ENCODE results near the gene SDC4. TPM values are rescaled to one million over a fixed set of nuclear protein-coding genes. Genes with fewer than 3 reads are reported as not detected.

SDC4 gene
- total RNA-seq, 2 donors from 2014 or later = 93.5 to 108 TPM

DNA sequence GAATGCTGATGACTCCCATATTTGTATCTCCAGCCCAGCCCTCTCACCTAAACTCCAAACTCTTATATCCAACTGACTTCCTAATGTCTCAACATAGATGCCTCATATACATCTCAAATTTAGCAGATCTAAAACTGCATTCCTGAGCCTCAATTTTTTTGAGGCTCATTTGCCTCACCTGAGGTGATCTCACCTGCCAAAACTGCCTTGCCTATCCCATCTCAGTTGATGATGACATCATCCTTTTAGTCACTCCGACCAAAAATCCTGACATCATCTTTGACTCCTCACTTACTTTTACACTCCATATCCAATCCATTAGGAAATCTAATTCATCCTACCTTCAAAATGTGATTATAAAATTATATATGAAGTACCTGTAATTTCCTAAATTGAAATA, 68.2 kb downstream of the SDC4 start:
- Histone ChIP-seq H3K4me1 (ENCODE audit: control insufficient read depth in 1 of 2, low read depth in 2 of 2) (no peaks in the 10 kb centered on the region), H3K27me3 (replicated peaks; ENCODE audit: insufficient read depth) (no peaks in the 10 kb centered on the region), H3K36me3 (no peaks in the 10 kb centered on the region), H3K9me3 (no peaks in the 10 kb centered on the region), H3K27ac (no peak overlapping the region), H3K4me3 (no peak overlapping the region)
- TF ChIP-seq, protein P1, sequence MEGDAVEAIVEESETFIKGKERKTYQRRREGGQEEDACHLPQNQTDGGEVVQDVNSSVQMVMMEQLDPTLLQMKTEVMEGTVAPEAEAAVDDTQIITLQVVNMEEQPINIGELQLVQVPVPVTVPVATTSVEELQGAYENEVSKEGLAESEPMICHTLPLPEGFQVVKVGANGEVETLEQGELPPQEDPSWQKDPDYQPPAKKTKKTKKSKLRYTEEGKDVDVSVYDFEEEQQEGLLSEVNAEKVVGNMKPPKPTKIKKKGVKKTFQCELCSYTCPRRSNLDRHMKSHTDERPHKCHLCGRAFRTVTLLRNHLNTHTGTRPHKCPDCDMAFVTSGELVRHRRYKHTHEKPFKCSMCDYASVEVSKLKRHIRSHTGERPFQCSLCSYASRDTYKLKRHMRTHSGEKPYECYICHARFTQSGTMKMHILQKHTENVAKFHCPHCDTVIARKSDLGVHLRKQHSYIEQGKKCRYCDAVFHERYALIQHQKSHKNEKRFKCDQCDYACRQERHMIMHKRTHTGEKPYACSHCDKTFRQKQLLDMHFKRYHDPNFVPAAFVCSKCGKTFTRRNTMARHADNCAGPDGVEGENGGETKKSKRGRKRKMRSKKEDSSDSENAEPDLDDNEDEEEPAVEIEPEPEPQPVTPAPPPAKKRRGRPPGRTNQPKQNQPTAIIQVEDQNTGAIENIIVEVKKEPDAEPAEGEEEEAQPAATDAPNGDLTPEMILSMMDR (IDR thresholded peaks at IDR 0.05) = no peak
- ATAC-seq (ENCODE audit: insufficient number of reproducible peaks, low FRiP score, low read depth) (no peak), DNase-seq (ENCODE audit: low spot score) (no peak)

GRCh38 chr20:45275338-45275737, 72.9 kb downstream of the SDC4 start:
- no peaks in the 10 kb centered on the region for H3K36me3 ChIP-seq
- no peaks in the 10 kb centered on the region for H3K4me1 ChIP-seq (ENCODE audit: control insufficient read depth in 1 of 2, low read depth in 2 of 2)
- H3K9me3 ChIP-seq = no peaks in the 10 kb centered on the region
- no peak for ATAC-seq (ENCODE audit: insufficient number of reproducible peaks, low FRiP score, low read depth)
- no peak overlapping the region for H3K27ac ChIP-seq
- H3K27me3 ChIP-seq (replicated peaks; ENCODE audit: insufficient read depth) = no peaks in the 10 kb centered on the region
- TF ChIP-seq, protein P1 (IDR thresholded peaks at IDR 0.05) = no peak
- DNase-seq (ENCODE audit: low spot score) = no peak
- no peak overlapping the region for H3K4me3 ChIP-seq

Other genes starting within 250 kb of the SDC4 start
- not detected for gene KCNS1, start 247.3 kb downstream of the SDC4 start, total RNA-seq
- not detected for gene WFDC5, start 233.2 kb downstream of the SDC4 start, total RNA-seq
- gene WFDC12, start 224.0 kb downstream of the SDC4 start, total RNA-seq = not detected
- gene PI3, start 173.5 kb downstream of the SDC4 start, total RNA-seq = not detected
- gene SEMG1, start 141.4 kb downstream of the SDC4 start, total RNA-seq = not detected
- gene SEMG2, start 127.1 kb downstream of the SDC4 start, total RNA-seq = not detected
- gene SLPI, start 93.9 kb downstream of the SDC4 start, total RNA-seq = 10 to 100 TPM; 44.3 to 56.0 TPM
- gene RBPJL, start 41.6 kb downstream of the SDC4 start, total RNA-seq = not detected
- under 1 TPM in 1 of 2 donors, not detected in 1; 0.27 TPM for gene MATN4, start 40.1 kb downstream of the SDC4 start, total RNA-seq
- gene SYS1, start 14.7 kb upstream of the SDC4 start, total RNA-seq = 10 to 100 TPM; 24.6 to 40.8 TPM
- not detected for gene TP53TG5, start 29.9 kb upstream of the SDC4 start, total RNA-seq
- gene DBNDD2, start 59.9 kb upstream of the SDC4 start, total RNA-seq = 100 to 1,000 TPM in 1 of 2 donors, 10 to 100 TPM in 1; 97.6 to 120 TPM
- 100 to 1,000 TPM; 117 to 169 TPM for gene PIGT, start 67.7 kb upstream of the SDC4 start, total RNA-seq
- not detected for gene WFDC2, start 121.3 kb upstream of the SDC4 start, total RNA-seq
- not detected for gene SPINT3, start 167.2 kb upstream of the SDC4 start, total RNA-seq
- not detected for gene WFDC6, start 191.1 kb upstream of the SDC4 start, total RNA-seq
- not detected for gene EPPIN, start 199.0 kb upstream of the SDC4 start, total RNA-seq
- gene WFDC8, start 230.9 kb upstream of the SDC4 start, total RNA-seq = not detected

All from thoracic aorta (tissue), 2 donors.